GM21526 (cell line): ENCODE data around the gene FOSL1.

Source experiments
- ATAC-seq: cut with Tn5 transposase; IDR thresholded peaks from one replicate; pipeline ENCODE4 v1.9.1; 2021; ENCODE audit warnings: moderate library complexity; ENCODE audit not compliant: unreplicated experiment, low FRiP score

FOSL1 gene

GRCh38 chr11:65920372-65920802, 20.2 kb upstream of the FOSL1 start:
- ATAC-seq: no peak

GRCh38 chr11:65919573-65920371, 19.6 kb upstream of the FOSL1 start:
- peak; percentile 40 for ATAC-seq

- peak; percentile 74 for ATAC-seq
Observed at GRCh38 chr11:65919141-65919572, 19.0 kb upstream of the FOSL1 start, which contains the start of gene DRAP1. Gene DRAP1 (plus strand): TSS chr11:65919426. CDS start chr11:65919502, 76 bp downstream.

- ATAC-seq: peak; percentile 53
Observed at GRCh38 chr11:65918211-65919140, 18.3 kb upstream of the FOSL1 start, which contains the start of gene C11orf68. Gene C11orf68 (minus strand): TSS chr11:65919062. CDS start chr11:65919031, 31 bp downstream.

GRCh38 chr11:65917434-65918210, 17.4 kb upstream of the FOSL1 start:
- no peak for ATAC-seq

- no peak for ATAC-seq
Observed at GRCh38 chr11:65917077-65917433, 16.9 kb upstream of the FOSL1 start.

- ATAC-seq: no peak
Observed at GRCh38 chr11:65916391-65916790, 16.2 kb upstream of the FOSL1 start.

- no peak for ATAC-seq
Observed at GRCh38 chr11:65915821-65916251, 15.6 kb upstream of the FOSL1 start.

GRCh38 chr11:65915101-65915820, 15.1 kb upstream of the FOSL1 start:
- no peak for ATAC-seq

GRCh38 chr11:65912845-65913244, 12.7 kb upstream of the FOSL1 start:
- ATAC-seq: no peak

GRCh38 chr11:65911682-65912568, 11.7 kb upstream of the FOSL1 start:
- ATAC-seq: no peak

GRCh38 chr11:65907878-65908277, 7.7 kb upstream of the FOSL1 start:
- ATAC-seq: no peak

- ATAC-seq: no peak
Observed at GRCh38 chr11:65906602-65907001, 6.4 kb upstream of the FOSL1 start.

- ATAC-seq: no peak
Observed at GRCh38 chr11:65903715-65904114, 3.5 kb upstream of the FOSL1 start.

GRCh38 chr11:65903068-65903481, 2.9 kb upstream of the FOSL1 start:
- no peak for ATAC-seq

GRCh38 chr11:65900899-65901180, 652 bp upstream of the FOSL1 start:
- ATAC-seq: no peak

GRCh38 chr11:65899356-65900124, 648 bp downstream of the FOSL1 start:
- ATAC-seq: no peak

- no peak for ATAC-seq
Observed at GRCh38 chr11:65898656-65899355, 1.4 kb downstream of the FOSL1 start.
